ENCODE measurements around the gene RNF180.

Gene RNF180

DNA sequence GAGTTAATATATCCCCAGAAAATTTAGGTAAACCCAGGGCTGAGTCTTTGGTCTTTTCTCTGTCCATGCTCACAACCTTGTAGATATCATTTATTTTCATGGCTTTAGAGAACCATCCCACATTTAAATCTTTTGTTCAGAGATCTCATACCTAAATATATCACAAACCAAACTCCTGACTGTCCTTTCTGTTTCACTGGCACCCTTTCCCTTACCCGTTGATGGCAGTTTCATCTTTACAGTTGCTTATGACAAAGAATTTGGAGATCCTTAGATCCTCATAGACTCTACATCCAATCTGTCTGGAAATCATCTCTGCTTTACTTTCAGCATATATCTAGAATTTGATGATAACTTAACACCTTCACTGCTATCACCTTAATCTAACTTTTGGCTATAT is 19.2 kb downstream of the RNF180 start:
- TF ChIP-seq CTCF (IDR thresholded peaks at IDR 0.05; ENCODE audit: poor library complexity, severe bottlenecking) = no peak

GRCh38 chr5:64188776-64189175 is 23.1 kb downstream of the RNF180 start:
- peaks cover 13% of the 10 kb centered on the region for H3K27me3 ChIP-seq (ENCODE audit: insufficient read depth, poor library complexity, severe bottlenecking)
- H3K27ac ChIP-seq (ENCODE audit: poor library complexity, severe bottlenecking) = no peak overlapping the region
- DNase-seq (ENCODE audit: low spot score) = no peak
- no peak for ATAC-seq (ENCODE audit: low read depth)
- H3K4me3 ChIP-seq (ENCODE audit: severe bottlenecking) = no peak overlapping the region
- H3K36me3 ChIP-seq (ENCODE audit: low read depth) = no peaks in the 10 kb centered on the region
- H3K4me1 ChIP-seq (ENCODE audit: insufficient read depth, poor library complexity, severe bottlenecking) = no peaks in the 10 kb centered on the region
- H3K9me3 ChIP-seq (ENCODE audit: severe bottlenecking) = no peaks in the 10 kb centered on the region
- no peak for TF ChIP-seq CTCF (IDR thresholded peaks at IDR 0.05; ENCODE audit: poor library complexity, severe bottlenecking)

More for the DNA sequence above, 19.2 kb downstream of the RNF180 start:
- no peaks in the 10 kb centered on the region for H3K36me3 ChIP-seq (ENCODE audit: low read depth)
- H3K27me3 ChIP-seq (ENCODE audit: insufficient read depth, poor library complexity, severe bottlenecking) = peaks cover 13% of the 10 kb centered on the region
- H3K4me1 ChIP-seq (ENCODE audit: insufficient read depth, poor library complexity, severe bottlenecking) = no peaks in the 10 kb centered on the region
- no peak overlapping the region for H3K27ac ChIP-seq (ENCODE audit: poor library complexity, severe bottlenecking)
- ATAC-seq (ENCODE audit: low read depth) (no peak), DNase-seq (ENCODE audit: low spot score) (no peak)
- no peaks in the 10 kb centered on the region for H3K9me3 ChIP-seq (ENCODE audit: severe bottlenecking)
- no peak overlapping the region for H3K4me3 ChIP-seq (ENCODE audit: severe bottlenecking)

DNA sequence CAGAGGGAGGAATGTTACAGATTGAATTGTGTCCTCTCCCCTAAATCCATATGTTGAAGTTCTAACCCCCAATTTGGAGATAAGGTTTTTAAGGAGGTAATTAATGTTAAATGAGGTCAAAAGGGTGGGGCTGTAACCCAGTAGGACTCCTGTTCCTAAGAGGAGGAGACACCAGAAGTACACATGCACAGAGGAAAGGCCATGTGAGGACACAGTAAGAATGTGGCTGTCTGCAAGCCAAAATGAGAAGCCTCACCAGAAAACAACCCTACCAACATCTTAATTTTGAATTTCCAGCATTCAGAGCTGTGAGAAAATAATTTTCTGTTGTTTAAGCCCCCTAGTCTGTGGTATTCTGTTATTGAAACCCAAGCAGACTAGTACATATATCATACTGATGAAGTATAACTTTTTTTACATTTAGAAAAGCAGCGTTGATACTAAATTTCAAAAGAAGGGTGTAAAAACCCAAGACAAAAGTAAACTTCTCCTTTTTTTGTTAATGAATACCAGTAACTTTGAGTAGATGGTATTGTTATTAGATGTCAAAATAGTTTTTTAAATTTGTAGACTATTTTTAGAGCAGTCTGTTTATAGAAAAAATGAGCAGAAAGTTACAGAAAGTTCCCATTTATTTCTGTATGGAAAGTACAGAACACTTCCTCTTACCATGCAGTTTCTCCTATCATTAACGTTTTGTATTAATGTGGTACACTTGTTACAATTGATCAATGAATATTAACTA is 25.1 kb downstream of the RNF180 start:
- Histone ChIP-seq H3K4me1 (ENCODE audit: insufficient read depth, poor library complexity, severe bottlenecking) (no peaks in the 10 kb centered on the region), H3K27ac (ENCODE audit: poor library complexity, severe bottlenecking) (no peak overlapping the region), H3K36me3 (ENCODE audit: low read depth) (no peaks in the 10 kb centered on the region), H3K4me3 (ENCODE audit: severe bottlenecking) (no peak overlapping the region), H3K9me3 (ENCODE audit: severe bottlenecking) (no peaks in the 10 kb centered on the region), H3K27me3 (ENCODE audit: insufficient read depth, poor library complexity, severe bottlenecking) (peaks cover 6% of the 10 kb centered on the region)
- no peak for TF ChIP-seq CTCF (IDR thresholded peaks at IDR 0.05; ENCODE audit: poor library complexity, severe bottlenecking)
- no peak for ATAC-seq (ENCODE audit: low read depth)
- no peak for DNase-seq (ENCODE audit: low spot score)

- Histone ChIP-seq H3K27me3 (ENCODE audit: insufficient read depth, poor library complexity, severe bottlenecking) (no peaks in the 10 kb centered on the region), H3K4me1 (ENCODE audit: insufficient read depth, poor library complexity, severe bottlenecking) (no peaks in the 10 kb centered on the region), H3K27ac (ENCODE audit: poor library complexity, severe bottlenecking) (no peak overlapping the region), H3K36me3 (ENCODE audit: low read depth) (no peaks in the 10 kb centered on the region), H3K4me3 (ENCODE audit: severe bottlenecking) (no peak overlapping the region), H3K9me3 (ENCODE audit: severe bottlenecking) (no peaks in the 10 kb centered on the region)
- DNase-seq (ENCODE audit: low spot score) = no peak
- no peak for TF ChIP-seq CTCF (IDR thresholded peaks at IDR 0.05; ENCODE audit: poor library complexity, severe bottlenecking)
- ATAC-seq (ENCODE audit: low read depth) = no peak
Measured at GRCh38 chr5:64195981-64196380, 30.3 kb downstream of the RNF180 start.

- H3K27ac ChIP-seq (ENCODE audit: poor library complexity, severe bottlenecking) = no peak overlapping the region
- H3K4me1 ChIP-seq (ENCODE audit: insufficient read depth, poor library complexity, severe bottlenecking) = no peaks in the 10 kb centered on the region
- no peaks in the 10 kb centered on the region for H3K36me3 ChIP-seq (ENCODE audit: low read depth)
- ATAC-seq (ENCODE audit: low read depth) (no peak), DNase-seq (ENCODE audit: low spot score) (no peak)
- no peak for TF ChIP-seq CTCF (IDR thresholded peaks at IDR 0.05; ENCODE audit: poor library complexity, severe bottlenecking)
- no peaks in the 10 kb centered on the region for H3K9me3 ChIP-seq (ENCODE audit: severe bottlenecking)
- H3K27me3 ChIP-seq (ENCODE audit: insufficient read depth, poor library complexity, severe bottlenecking) = no peaks in the 10 kb centered on the region
- H3K4me3 ChIP-seq (ENCODE audit: severe bottlenecking) = no peak overlapping the region
Measured at GRCh38 chr5:64199425-64199824, 33.8 kb downstream of the RNF180 start.

Data from RWPE2 (cell line).